Immature natural killer cell (primary cell): ENCODE measurements around the gene CPEB3. TPM values are rescaled to one million over a fixed set of nuclear protein-coding genes. Genes with fewer than 3 reads are reported as not detected.
A peak's percentile ranks its signal among the peaks of the same experiment; 100 is the strongest.

Experiments used
- DNase-seq, 3 donors: peaks; one replicate each; pipeline ENCODE4 v3.0.0; 2022; ENCODE audit warnings: mixed read lengths in 1 of 3
- H3K27ac Mint-ChIP-seq, 6 donors: one replicate each; pipeline ENCODE4 v1.8.0; 2020; ENCODE audit warnings: mixed read lengths in 6 of 6, mild to moderate bottlenecking in 5 of 6, inconsistent platforms in 4 of 6, moderate library complexity in 3 of 6
- H3K27me3 Mint-ChIP-seq, 3 donors: one replicate each; pipeline ENCODE4 v1.8.0; 2020 to 2021; ENCODE audit warnings: low read depth in 3 of 3, mild to moderate bottlenecking in 3 of 3, mixed read lengths in 3 of 3, moderate library complexity in 3 of 3, inconsistent platforms in 1 of 3
- H3K36me3 Mint-ChIP-seq, 3 donors: one replicate each; pipeline ENCODE4 v1.8.0; 2020; ENCODE audit warnings: mixed read lengths in 3 of 3, inconsistent platforms in 2 of 3, mild to moderate bottlenecking in 2 of 3
- H3K4me1 Mint-ChIP-seq, 2 donors: one replicate each; pipeline ENCODE4 v1.8.0; 2020; ENCODE audit warnings: inconsistent platforms in 2 of 2, mild to moderate bottlenecking in 2 of 2, mixed read lengths in 2 of 2, moderate library complexity in 1 of 2
- H3K4me3 Mint-ChIP-seq, 5 donors: one replicate each; pipeline ENCODE4 v1.8.0; 2020; ENCODE audit warnings: mild to moderate bottlenecking in 5 of 5, mixed read lengths in 5 of 5, inconsistent platforms in 3 of 5, moderate library complexity in 3 of 5
- H3K9me3 Mint-ChIP-seq, 6 donors: one replicate each; pipeline ENCODE4 v1.8.0; 2020; ENCODE audit warnings: mild to moderate bottlenecking in 6 of 6, mixed read lengths in 6 of 6, inconsistent platforms in 4 of 6, moderate library complexity in 3 of 6
- polyA plus RNA-seq, 3 donors: library from polyadenylated mRNA; unstranded; fragments of 300-500 nt; fragmentation: Illumina TruSeq; gene quantifications; one replicate each; pipeline ENCODE4 v1.2.3, GENCODE V29; 2021

The CPEB3 gene
- polyA plus RNA-seq, 3 donors from 2014 or later = 0.63 to 1.1 TPM; not detected in 1

- Mint-ChIP-seq H3K27ac (no peak overlapping the region), H3K27me3 (no peaks in the 10 kb centered on the region), H3K4me3 (no peak overlapping the region), H3K36me3 (peaks cover 0 to 4% (median 0%) of the 10 kb centered on the region in 3 donors), H3K4me1 (no peaks in the 10 kb centered on the region), H3K9me3 (no peaks in the 10 kb centered on the region)
- no peak for DNase-seq
These were observed 179.4 kb downstream of the CPEB3 start for GRCh38 chr10:92111336-92111939.

- Mint-ChIP-seq H3K4me3 (no peak overlapping the region), H3K27ac (no peak overlapping the region), H3K27me3 (no peaks in the 10 kb centered on the region), H3K36me3 (peaks cover 0 to 4% (median 3%) of the 10 kb centered on the region in 3 donors), H3K4me1 (no peaks in the 10 kb centered on the region), H3K9me3 (no peaks in the 10 kb centered on the region)
- DNase-seq = no peak
These were observed 180.7 kb downstream of the CPEB3 start for GRCh38 chr10:92110039-92110794.

GRCh38 chr10:92108747-92109146, 182.1 kb downstream of the CPEB3 start:
- DNase-seq = no peak
- Mint-ChIP-seq H3K27me3 (no peaks in the 10 kb centered on the region), H3K4me1 (no peaks in the 10 kb centered on the region), H3K4me3 (no peak overlapping the region), H3K9me3 (no peaks in the 10 kb centered on the region), H3K27ac (no peak overlapping the region), H3K36me3 (peaks cover 0 to 4% (median 3%) of the 10 kb centered on the region in 3 donors)

- Mint-ChIP-seq H3K36me3 (peaks cover 0 to 4% (median 3%) of the 10 kb centered on the region in 3 donors), H3K27me3 (no peaks in the 10 kb centered on the region), H3K4me3 (no peak overlapping the region), H3K27ac (no peak overlapping the region), H3K9me3 (no peaks in the 10 kb centered on the region), H3K4me1 (no peaks in the 10 kb centered on the region)
- no peak for DNase-seq
These were observed 182.8 kb downstream of the CPEB3 start for GRCh38 chr10:92108120-92108519.

GRCh38 chr10:92103376-92104090, 187.3 kb downstream of the CPEB3 start:
- no peak overlapping the region for H3K4me3 Mint-ChIP-seq
- no peak overlapping the region for H3K27ac Mint-ChIP-seq
- peaks cover 11 to 20% of the 10 kb centered on the region in 2 donors for H3K4me1 Mint-ChIP-seq
- no peaks in the 10 kb centered on the region for H3K27me3 Mint-ChIP-seq
- H3K9me3 Mint-ChIP-seq = no peaks in the 10 kb centered on the region
- peaks cover 0 to 3% (median 0%) of the 10 kb centered on the region in 3 donors for H3K36me3 Mint-ChIP-seq
- DNase-seq = no peak

GRCh38 chr10:92102601-92103213, 188.2 kb downstream of the CPEB3 start:
- Mint-ChIP-seq H3K27me3 (no peaks in the 10 kb centered on the region), H3K9me3 (no peaks in the 10 kb centered on the region), H3K36me3 (peaks cover 0 to 3% (median 0%) of the 10 kb centered on the region in 3 donors), H3K4me3 (no peak overlapping the region), H3K4me1 (peaks cover 11 to 20% of the 10 kb centered on the region in 2 donors), H3K27ac (no peak overlapping the region)
- no peak for DNase-seq

GRCh38 chr10:92094960-92095359, 195.9 kb downstream of the CPEB3 start:
- H3K9me3 Mint-ChIP-seq = no peaks in the 10 kb centered on the region
- H3K27ac Mint-ChIP-seq = no peak overlapping the region
- H3K36me3 Mint-ChIP-seq = no peaks in the 10 kb centered on the region
- no peak overlapping the region for H3K4me3 Mint-ChIP-seq
- peaks cover 0 to 3% (median 1%) of the 10 kb centered on the region in 3 donors for H3K27me3 Mint-ChIP-seq
- no peak for DNase-seq
- no peaks in the 10 kb centered on the region for H3K4me1 Mint-ChIP-seq

GRCh38 chr10:92091965-92092364, 198.9 kb downstream of the CPEB3 start:
- no peak overlapping the region for H3K4me3 Mint-ChIP-seq
- H3K27me3 Mint-ChIP-seq = peaks cover 0 to 3% (median 1%) of the 10 kb centered on the region in 3 donors
- no peaks in the 10 kb centered on the region for H3K4me1 Mint-ChIP-seq
- H3K27ac Mint-ChIP-seq = no peak overlapping the region
- DNase-seq = no peak
- no peaks in the 10 kb centered on the region for H3K9me3 Mint-ChIP-seq
- H3K36me3 Mint-ChIP-seq = no peaks in the 10 kb centered on the region

GRCh38 chr10:92087750-92088395, 203.0 kb downstream of the CPEB3 start:
- no peaks in the 10 kb centered on the region for H3K36me3 Mint-ChIP-seq
- H3K27me3 Mint-ChIP-seq = no peaks in the 10 kb centered on the region
- no peak overlapping the region for H3K4me3 Mint-ChIP-seq
- DNase-seq = peak; percentile 11 to 35 (median 18)
- H3K27ac Mint-ChIP-seq = no peak overlapping the region
- H3K4me1 Mint-ChIP-seq = no peaks in the 10 kb centered on the region
- H3K9me3 Mint-ChIP-seq = no peaks in the 10 kb centered on the region

- H3K27me3 Mint-ChIP-seq = peaks cover 0 to 3% (median 0%) of the 10 kb centered on the region in 3 donors
- no peak overlapping the region for H3K27ac Mint-ChIP-seq
- no peaks in the 10 kb centered on the region for H3K4me1 Mint-ChIP-seq
- H3K4me3 Mint-ChIP-seq = no peak overlapping the region
- no peaks in the 10 kb centered on the region for H3K9me3 Mint-ChIP-seq
- peaks cover 15 to 24% (median 18%) of the 10 kb centered on the region in 3 donors for H3K36me3 Mint-ChIP-seq
- DNase-seq = no peak
These were observed 208.1 kb downstream of the CPEB3 start for GRCh38 chr10:92082583-92083280.

GRCh38 chr10:92081641-92082040, 209.2 kb downstream of the CPEB3 start:
- no peak for DNase-seq
- H3K9me3 Mint-ChIP-seq = no peaks in the 10 kb centered on the region
- H3K4me1 Mint-ChIP-seq = no peaks in the 10 kb centered on the region
- peaks cover 0 to 3% (median 0%) of the 10 kb centered on the region in 3 donors for H3K27me3 Mint-ChIP-seq
- peaks cover 16 to 28% (median 21%) of the 10 kb centered on the region in 3 donors for H3K36me3 Mint-ChIP-seq
- no peak overlapping the region for H3K27ac Mint-ChIP-seq
- H3K4me3 Mint-ChIP-seq = no peak overlapping the region

- H3K27me3 Mint-ChIP-seq = peaks cover 0 to 3% (median 0%) of the 10 kb centered on the region in 3 donors
- peaks cover 19 to 29% (median 28%) of the 10 kb centered on the region in 3 donors for H3K36me3 Mint-ChIP-seq
- H3K27ac Mint-ChIP-seq = no peak overlapping the region
- H3K4me3 Mint-ChIP-seq = no peak overlapping the region
- H3K4me1 Mint-ChIP-seq = no peaks in the 10 kb centered on the region
- no peaks in the 10 kb centered on the region for H3K9me3 Mint-ChIP-seq
- DNase-seq = no peak
These were observed 210.6 kb downstream of the CPEB3 start for GRCh38 chr10:92080244-92080643.

GRCh38 chr10:92079003-92079402, 211.9 kb downstream of the CPEB3 start:
- H3K27me3 Mint-ChIP-seq = peaks cover 0 to 3% (median 0%) of the 10 kb centered on the region in 3 donors
- H3K36me3 Mint-ChIP-seq = peaks cover 19 to 36% (median 28%) of the 10 kb centered on the region in 3 donors
- H3K4me3 Mint-ChIP-seq = no peak overlapping the region
- H3K9me3 Mint-ChIP-seq = no peaks in the 10 kb centered on the region
- no peak for DNase-seq
- no peak overlapping the region for H3K27ac Mint-ChIP-seq
- H3K4me1 Mint-ChIP-seq = no peaks in the 10 kb centered on the region
